ENCODE measurements around the gene GAB2.

GAB2 gene

GRCh38 chr11:78429209-78429608 lies 11.6 kb upstream of the GAB2 start:
- H3K4me3 ChIP-seq (ENCODE audit: low read length), result no peak overlapping the region
- DNase-seq (ENCODE audit: low read depth, low spot score), result no peak

- no peak for DNase-seq (ENCODE audit: low read depth, low spot score)
- no peak overlapping the region for H3K4me3 ChIP-seq (ENCODE audit: low read length)
Measured at GRCh38 chr11:78428773-78429172, 11.2 kb upstream of the GAB2 start.

DNA sequence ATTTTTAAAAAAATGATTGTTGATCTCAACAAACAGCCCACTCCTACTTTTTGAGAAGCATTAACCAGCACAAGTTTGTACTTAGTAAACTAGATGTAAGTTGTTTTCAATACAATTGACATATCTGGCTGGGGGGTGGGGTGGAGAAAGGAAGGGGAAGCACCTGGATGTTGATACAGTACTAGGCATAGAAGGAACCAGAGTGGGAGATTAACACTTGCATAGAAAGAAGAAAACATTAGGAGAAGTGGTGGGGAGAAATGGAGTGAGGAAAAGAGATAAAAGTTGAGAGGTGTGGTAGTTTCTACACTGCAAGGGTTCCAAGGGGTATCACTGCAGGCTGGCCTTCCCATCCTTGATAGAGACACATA lies 10.6 kb upstream of the GAB2 start:
- DNase-seq (ENCODE audit: low read depth, low spot score), result no peak
- H3K4me3 ChIP-seq (ENCODE audit: low read length), result no peak overlapping the region

DNA sequence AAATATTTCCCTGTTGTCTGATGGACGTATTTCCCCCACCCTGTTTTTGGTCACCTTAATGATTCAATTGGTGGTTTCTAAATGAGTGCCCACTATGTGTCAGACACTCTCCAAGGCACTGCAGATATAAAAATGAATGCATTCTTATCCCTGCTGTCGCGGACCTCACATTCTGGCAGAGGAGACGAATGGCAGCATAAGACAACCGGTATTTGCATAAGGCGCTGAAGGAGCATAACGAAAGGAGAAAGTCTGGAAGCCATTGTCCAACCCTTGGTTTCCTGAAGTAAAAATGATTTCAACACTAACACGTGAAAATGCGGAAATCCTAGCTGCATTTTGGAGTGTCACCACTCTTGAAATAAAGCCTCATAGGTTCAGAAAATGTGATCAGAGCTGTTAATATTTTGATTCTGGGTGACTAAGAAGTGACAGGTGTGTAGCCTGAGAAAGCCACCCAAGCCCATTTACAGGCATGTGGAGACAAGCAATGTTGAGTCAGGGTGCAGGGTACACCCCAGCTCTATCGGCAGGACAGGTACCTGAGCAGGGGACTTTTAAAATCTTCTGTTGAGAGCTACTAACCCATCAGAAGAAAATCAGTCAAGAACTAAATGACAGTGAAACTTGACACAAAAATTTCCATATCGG lies 10.1 kb upstream of the GAB2 start:
- H3K4me3 ChIP-seq (ENCODE audit: low read length), result no peak overlapping the region
- DNase-seq (ENCODE audit: low read depth, low spot score), result no peak

DNA sequence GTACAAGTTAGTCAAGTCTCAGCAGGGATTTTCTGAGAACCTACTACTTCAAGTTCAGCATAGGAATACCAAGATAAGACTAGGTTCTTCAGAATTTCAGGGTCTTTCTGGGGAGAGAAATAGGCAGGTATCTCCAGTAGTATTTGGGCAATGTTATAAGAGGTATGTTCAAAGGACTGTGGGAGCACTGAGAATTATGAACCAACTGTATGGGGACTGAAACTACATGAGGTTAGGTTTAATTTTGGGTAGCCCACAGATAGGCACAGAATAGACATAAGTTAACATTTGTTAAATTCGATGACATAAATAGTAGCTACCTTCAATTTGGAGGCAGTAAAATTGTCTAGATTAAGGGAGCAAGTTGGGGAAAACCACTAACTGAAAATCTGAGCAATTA lies 9.2 kb upstream of the GAB2 start:
- no peak for DNase-seq (ENCODE audit: low read depth, low spot score)
- no peak overlapping the region for H3K4me3 ChIP-seq (ENCODE audit: low read length)

- no peak for DNase-seq (ENCODE audit: low read depth, low spot score)
- H3K4me3 ChIP-seq (ENCODE audit: low read length), result no peak overlapping the region
Measured at GRCh38 chr11:78425399-78426070, 7.9 kb upstream of the GAB2 start.

- H3K4me3 ChIP-seq (ENCODE audit: low read length), result no peak overlapping the region
- DNase-seq (ENCODE audit: low read depth, low spot score), result no peak
Measured at GRCh38 chr11:78424334-78425270, 7.0 kb upstream of the GAB2 start.

DNA sequence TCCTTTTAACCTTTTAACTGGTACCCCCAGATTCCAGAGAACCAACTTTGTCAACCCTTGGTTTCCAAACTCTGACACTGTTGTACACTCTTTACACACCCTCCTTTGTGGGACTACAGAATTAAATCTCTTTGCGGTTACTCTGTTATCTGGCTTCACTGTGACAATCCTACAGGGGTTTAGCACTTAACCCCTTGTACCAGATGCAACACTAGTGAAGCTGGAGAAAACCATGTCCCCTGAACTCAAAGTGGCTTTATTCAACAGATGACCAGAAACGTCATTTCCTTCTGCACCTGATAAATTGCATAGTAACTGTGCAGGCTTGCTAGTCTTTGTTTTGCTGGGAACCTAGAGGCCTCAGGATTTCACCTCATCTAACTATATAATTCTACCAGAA lies 5.6 kb upstream of the GAB2 start:
- no peak for DNase-seq (ENCODE audit: low read depth, low spot score)
- no peak overlapping the region for H3K4me3 ChIP-seq (ENCODE audit: low read length)

GRCh38 chr11:78420796-78421209 lies 3.2 kb upstream of the GAB2 start:
- DNase-seq (ENCODE audit: low read depth, low spot score), result peak; percentile 70
- H3K4me3 ChIP-seq (ENCODE audit: low read length), result no peak overlapping the region

- no peak for DNase-seq (ENCODE audit: low read depth, low spot score)
- no peak overlapping the region for H3K4me3 ChIP-seq (ENCODE audit: low read length)
Measured at GRCh38 chr11:78420255-78420764, 2.7 kb upstream of the GAB2 start.

DNA sequence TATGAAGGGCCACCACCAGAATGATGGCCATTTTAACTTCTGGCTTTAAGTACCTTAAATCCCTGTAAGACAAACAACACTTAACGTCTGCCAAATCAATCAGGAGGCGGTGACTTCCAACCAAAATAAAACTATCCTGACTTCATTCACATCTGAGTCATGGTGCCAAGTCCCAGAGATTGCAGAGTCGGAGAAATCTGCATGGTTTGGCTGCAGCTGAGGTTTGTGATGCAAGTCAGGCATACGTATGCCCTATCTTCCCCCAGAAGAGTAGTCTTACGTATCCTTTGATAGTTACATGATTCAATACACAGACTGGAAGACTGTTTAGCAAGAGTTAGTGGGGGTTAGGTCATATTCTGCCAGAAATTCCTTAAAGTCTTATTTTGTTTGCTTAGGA lies 1.7 kb upstream of the GAB2 start:
- no peak overlapping the region for H3K4me3 ChIP-seq (ENCODE audit: low read length)
- no peak for DNase-seq (ENCODE audit: low read depth, low spot score)

DNA sequence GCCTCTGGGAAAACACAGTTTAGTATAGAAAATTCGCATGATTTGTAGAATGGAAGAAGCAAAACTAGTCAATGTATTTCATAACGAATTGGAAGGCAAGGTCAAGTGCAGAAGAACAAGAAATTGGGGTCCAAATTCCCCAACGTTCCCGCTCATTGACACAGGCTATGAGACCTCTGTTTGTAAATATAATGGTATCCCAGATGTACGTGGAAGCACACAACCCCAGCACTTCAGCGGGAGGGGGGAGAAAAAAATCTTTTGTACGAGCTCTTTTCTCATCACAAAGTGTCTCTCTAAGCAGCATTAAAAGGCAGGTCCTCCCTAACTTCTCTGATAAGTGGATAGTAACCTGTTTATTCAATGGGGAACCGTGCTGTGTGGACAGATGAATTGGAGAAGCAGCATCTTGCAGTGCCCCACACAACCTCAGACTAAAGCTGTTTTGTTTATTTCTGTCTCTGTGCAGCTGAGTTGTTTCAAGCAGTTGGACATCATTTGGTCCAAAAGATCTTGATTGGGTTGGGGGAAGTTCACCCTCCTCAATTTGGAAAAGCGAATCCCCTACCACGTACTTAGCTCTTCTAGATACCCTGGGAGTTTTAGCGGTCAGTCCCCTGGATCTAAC lies 1.1 kb upstream of the GAB2 start:
- no peak for DNase-seq (ENCODE audit: low read depth, low spot score)
- H3K4me3 ChIP-seq (ENCODE audit: low read length), result no peak overlapping the region

DNA sequence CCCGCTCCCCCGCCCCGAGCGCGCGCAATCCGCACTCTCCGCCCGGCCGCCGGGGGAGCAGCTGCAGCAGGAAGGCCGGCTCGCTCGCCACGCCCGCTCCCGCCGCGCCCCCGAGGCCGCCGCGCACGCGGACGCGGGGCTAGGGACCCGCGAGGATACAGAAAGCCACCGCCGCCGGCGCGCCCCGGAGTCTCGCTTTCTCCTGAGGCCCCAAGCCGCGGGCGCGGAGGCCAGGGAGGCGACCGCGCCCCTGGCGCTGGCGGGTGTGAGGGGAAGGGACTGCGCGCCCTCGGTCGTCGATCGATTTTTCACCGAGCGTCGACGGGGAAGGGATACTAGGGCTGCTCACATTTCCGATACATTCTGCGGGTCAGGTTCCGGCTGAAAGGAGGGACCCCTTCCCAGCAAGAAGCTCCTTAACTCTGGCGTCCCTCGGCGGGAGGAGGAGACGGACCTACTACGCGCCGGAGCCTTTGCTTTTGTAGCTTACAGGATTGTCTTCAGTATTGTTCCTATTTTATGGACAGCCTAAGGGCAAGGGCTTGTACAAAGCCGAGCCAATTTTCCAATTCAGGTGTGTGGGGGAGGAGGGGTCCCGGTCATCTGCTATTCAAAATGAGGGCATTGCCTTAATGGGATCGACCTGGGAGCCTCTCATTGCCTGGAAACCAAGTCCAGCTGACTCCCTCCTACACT lies 416 bp upstream of the GAB2 start:
- no peak for DNase-seq (ENCODE audit: low read depth, low spot score)
- peak overlapping the region; percentile 55 for H3K4me3 ChIP-seq (ENCODE audit: low read length)

- H3K4me3 ChIP-seq (ENCODE audit: low read length), result peak overlapping the region; percentile 54
- DNase-seq (ENCODE audit: low read depth, low spot score), result no peak
Measured at GRCh38 chr11:78416285-78417174, 1.1 kb downstream of the GAB2 start.

DNA sequence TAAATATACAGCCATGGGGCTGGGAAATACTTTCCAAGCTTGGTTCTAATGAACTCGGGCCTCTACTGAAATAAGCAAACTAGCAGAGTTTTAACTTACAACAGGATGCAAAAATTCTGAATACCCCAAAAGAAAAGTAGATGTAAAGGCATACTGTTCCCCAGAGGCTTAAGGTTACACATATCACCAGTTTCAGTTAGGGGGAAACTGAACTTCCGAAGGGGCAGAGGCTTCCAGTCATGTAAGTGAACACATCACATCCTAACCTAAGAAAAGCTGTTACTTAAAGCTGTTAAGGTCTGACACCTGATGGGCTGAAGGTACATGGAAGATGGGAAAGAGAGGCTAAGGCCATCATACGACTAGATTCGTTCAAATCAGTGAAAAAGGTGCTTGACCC lies 2.3 kb downstream of the GAB2 start:
- DNase-seq (ENCODE audit: low read depth, low spot score), result no peak
- no peak overlapping the region for H3K4me3 ChIP-seq (ENCODE audit: low read length)

DNA sequence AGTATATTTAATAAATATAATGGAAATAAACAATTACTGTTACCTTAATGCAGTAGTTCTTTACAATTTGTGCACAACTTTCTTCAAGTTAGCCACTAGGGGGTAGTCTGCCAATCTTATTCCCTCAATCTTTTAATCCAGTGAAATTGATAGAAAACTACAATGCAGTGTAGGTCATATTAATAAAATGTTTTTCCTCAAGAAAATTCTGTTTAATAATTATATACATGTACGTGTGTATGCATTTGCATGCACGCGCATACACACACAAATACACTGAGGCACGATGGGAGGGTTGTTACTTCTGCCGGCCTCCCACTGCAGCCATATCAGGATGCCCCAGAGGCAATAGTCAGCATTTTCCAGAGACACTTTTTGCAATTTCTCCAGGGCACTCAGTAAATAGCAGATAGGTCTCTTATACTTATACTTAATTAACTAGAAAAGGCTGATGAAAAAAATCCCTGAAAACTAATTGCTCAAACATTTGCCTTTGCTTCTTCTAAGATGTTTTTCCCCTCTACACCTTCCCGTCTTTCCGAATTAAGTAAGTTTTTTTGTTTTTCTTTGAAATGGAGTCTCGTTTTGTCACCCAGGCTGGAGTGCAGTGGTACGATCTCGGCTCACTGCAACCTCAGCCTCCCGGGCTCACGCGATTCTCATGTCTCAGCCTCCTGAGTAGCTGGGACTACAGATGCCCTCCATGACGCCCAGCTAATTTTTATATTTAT lies 3.1 kb downstream of the GAB2 start:
- no peak for DNase-seq (ENCODE audit: low read depth, low spot score)
- no peak overlapping the region for H3K4me3 ChIP-seq (ENCODE audit: low read length)

- H3K4me3 ChIP-seq (ENCODE audit: low read length), result no peak overlapping the region
- DNase-seq (ENCODE audit: low read depth, low spot score), result no peak
Measured at GRCh38 chr11:78408619-78409018, 9.0 kb downstream of the GAB2 start.
